ENCODE measurements around the gene AMOTL2.

Gene AMOTL2

GRCh38 chr3:134338516-134339261 is 35.6 kb downstream of the AMOTL2 start:
- H3K79me2 ChIP-seq: no peaks in the 10 kb centered on the region
- no peaks in the 10 kb centered on the region for H3K4me1 ChIP-seq
- H3K9ac ChIP-seq: no peak overlapping the region
- H3K4me3 ChIP-seq (ENCODE audit: low read depth, low read length): no peak overlapping the region
- no peaks in the 10 kb centered on the region for H3K36me3 ChIP-seq (ENCODE audit: control insufficient read depth, insufficient read depth, low read length)
- no peak overlapping the region for H3K27ac ChIP-seq
- H3K27me3 ChIP-seq (ENCODE audit: control insufficient read depth, insufficient read depth, low read length): no peaks in the 10 kb centered on the region
- H3K4me2 ChIP-seq (ENCODE audit: low read length): no peak overlapping the region
- no peaks in the 10 kb centered on the region for H3K9me3 ChIP-seq (ENCODE audit: control insufficient read depth, low read length)
- no peak for TF ChIP-seq CTCF (IDR thresholded peaks at IDR 0.05)
- H2AFZ ChIP-seq: no peak overlapping the region

- Histone ChIP-seq H3K9ac (no peak overlapping the region), H3K4me1 (no peaks in the 10 kb centered on the region), H3K4me2 (ENCODE audit: low read length) (no peak overlapping the region), H3K79me2 (no peaks in the 10 kb centered on the region), H2AFZ (no peak overlapping the region), H3K9me3 (ENCODE audit: control insufficient read depth, low read length) (no peaks in the 10 kb centered on the region), H3K27me3 (ENCODE audit: control insufficient read depth, insufficient read depth, low read length) (no peaks in the 10 kb centered on the region), H3K36me3 (ENCODE audit: control insufficient read depth, insufficient read depth, low read length) (no peaks in the 10 kb centered on the region), H3K27ac (no peak overlapping the region), H3K4me3 (ENCODE audit: low read depth, low read length) (no peak overlapping the region)
- TF ChIP-seq CTCF (IDR thresholded peaks at IDR 0.05): no peak
These were observed 36.1 kb downstream of the AMOTL2 start for GRCh38 chr3:134338201-134338512.

GRCh38 chr3:134337511-134338200 is 36.6 kb downstream of the AMOTL2 start:
- H3K4me2 ChIP-seq (ENCODE audit: low read length): no peak overlapping the region
- H3K27me3 ChIP-seq (ENCODE audit: control insufficient read depth, insufficient read depth, low read length): no peaks in the 10 kb centered on the region
- H3K9ac ChIP-seq: no peak overlapping the region
- H2AFZ ChIP-seq: no peak overlapping the region
- H3K4me3 ChIP-seq (ENCODE audit: low read depth, low read length): no peak overlapping the region
- H3K4me1 ChIP-seq: no peaks in the 10 kb centered on the region
- no peak for TF ChIP-seq CTCF (IDR thresholded peaks at IDR 0.05)
- no peaks in the 10 kb centered on the region for H3K79me2 ChIP-seq
- H3K9me3 ChIP-seq (ENCODE audit: control insufficient read depth, low read length): no peaks in the 10 kb centered on the region
- H3K36me3 ChIP-seq (ENCODE audit: control insufficient read depth, insufficient read depth, low read length): no peaks in the 10 kb centered on the region
- no peak overlapping the region for H3K27ac ChIP-seq

- Histone ChIP-seq H3K4me3 (ENCODE audit: low read depth, low read length) (no peak overlapping the region), H3K4me2 (ENCODE audit: low read length) (no peak overlapping the region), H3K4me1 (no peaks in the 10 kb centered on the region), H3K27ac (no peak overlapping the region), H3K27me3 (ENCODE audit: control insufficient read depth, insufficient read depth, low read length) (no peaks in the 10 kb centered on the region), H3K79me2 (no peaks in the 10 kb centered on the region), H3K36me3 (ENCODE audit: control insufficient read depth, insufficient read depth, low read length) (no peaks in the 10 kb centered on the region), H3K9me3 (ENCODE audit: control insufficient read depth, low read length) (no peaks in the 10 kb centered on the region), H2AFZ (no peak overlapping the region), H3K9ac (no peak overlapping the region)
- no peak for TF ChIP-seq CTCF (IDR thresholded peaks at IDR 0.05)
These were observed 37.2 kb downstream of the AMOTL2 start for GRCh38 chr3:134337071-134337482.

GRCh38 chr3:134336587-134336986 is 37.7 kb downstream of the AMOTL2 start:
- H3K27ac ChIP-seq: no peak overlapping the region
- no peak overlapping the region for H3K4me2 ChIP-seq (ENCODE audit: low read length)
- H2AFZ ChIP-seq: no peak overlapping the region
- H3K9ac ChIP-seq: no peak overlapping the region
- no peaks in the 10 kb centered on the region for H3K9me3 ChIP-seq (ENCODE audit: control insufficient read depth, low read length)
- no peaks in the 10 kb centered on the region for H3K27me3 ChIP-seq (ENCODE audit: control insufficient read depth, insufficient read depth, low read length)
- no peak overlapping the region for H3K4me3 ChIP-seq (ENCODE audit: low read depth, low read length)
- no peaks in the 10 kb centered on the region for H3K79me2 ChIP-seq
- TF ChIP-seq CTCF (IDR thresholded peaks at IDR 0.05): no peak
- H3K36me3 ChIP-seq (ENCODE audit: control insufficient read depth, insufficient read depth, low read length): no peaks in the 10 kb centered on the region
- H3K4me1 ChIP-seq: no peaks in the 10 kb centered on the region
